ENCODE data around the gene SPEG. TPM values are rescaled to one million over a fixed set of nuclear protein-coding genes. Genes with fewer than 3 reads are reported as not detected.

SPEG gene
- polyA plus RNA-seq, 2 of the 4 experiments (the other 2 are of a cell fraction), result 2.3 to 11.5 TPM

- no peaks in the 10 kb centered on the region for H3K9me3 ChIP-seq
- TF ChIP-seq MAZ (IDR thresholded peaks at IDR 0.05; ENCODE audit: borderline replicate concordance, low read depth, low read length), result no peak
- no peak for TF ChIP-seq ZNF302 (CRISPR knock-in tag; IDR thresholded peaks at IDR 0.05)
- TF ChIP-seq MAFK (IDR thresholded peaks at IDR 0.05; ENCODE audit: partially characterized antibody), result no peak
- TF ChIP-seq NFE2L2 (conservative IDR thresholded peaks at IDR 0.05; ENCODE audit: low read length), result no peak
- TF ChIP-seq, protein P1, sequence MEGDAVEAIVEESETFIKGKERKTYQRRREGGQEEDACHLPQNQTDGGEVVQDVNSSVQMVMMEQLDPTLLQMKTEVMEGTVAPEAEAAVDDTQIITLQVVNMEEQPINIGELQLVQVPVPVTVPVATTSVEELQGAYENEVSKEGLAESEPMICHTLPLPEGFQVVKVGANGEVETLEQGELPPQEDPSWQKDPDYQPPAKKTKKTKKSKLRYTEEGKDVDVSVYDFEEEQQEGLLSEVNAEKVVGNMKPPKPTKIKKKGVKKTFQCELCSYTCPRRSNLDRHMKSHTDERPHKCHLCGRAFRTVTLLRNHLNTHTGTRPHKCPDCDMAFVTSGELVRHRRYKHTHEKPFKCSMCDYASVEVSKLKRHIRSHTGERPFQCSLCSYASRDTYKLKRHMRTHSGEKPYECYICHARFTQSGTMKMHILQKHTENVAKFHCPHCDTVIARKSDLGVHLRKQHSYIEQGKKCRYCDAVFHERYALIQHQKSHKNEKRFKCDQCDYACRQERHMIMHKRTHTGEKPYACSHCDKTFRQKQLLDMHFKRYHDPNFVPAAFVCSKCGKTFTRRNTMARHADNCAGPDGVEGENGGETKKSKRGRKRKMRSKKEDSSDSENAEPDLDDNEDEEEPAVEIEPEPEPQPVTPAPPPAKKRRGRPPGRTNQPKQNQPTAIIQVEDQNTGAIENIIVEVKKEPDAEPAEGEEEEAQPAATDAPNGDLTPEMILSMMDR (IDR thresholded peaks at IDR 0.05), result no peak
- TF ChIP-seq BHLHE40 (IDR thresholded peaks at IDR 0.05; ENCODE audit: low read depth, low read length), result no peak
- no peak for TF ChIP-seq TFCP2L1 (CRISPR knock-in tag; IDR thresholded peaks at IDR 0.05)
- H3K4me2 ChIP-seq, result no peak overlapping the region
- no peak for ATAC-seq
- H3K4me3 ChIP-seq, result no peak overlapping the region
- POLR2A ChIA-PET, result no interaction called here
- no peak for FAIRE-seq
- no peak overlapping the region for H3K27ac ChIP-seq
- 59% methylated on average over 10 of the region's 11 CpGs for WGBS (ENCODE audit: missing lambda C conversion rate)
- no peak for DNase-seq (ENCODE audit: low read depth in 1 of 2, low spot score in 1 of 2)
- peaks cover 13% of the 10 kb centered on the region for H3K4me1 ChIP-seq
- CTCF ChIA-PET, result interaction anchor here (1.4 to 79.1 kb wide), 5 partner anchors 8 to 497 kb away, joined by 4 to 3291 read pairs (median 164); partner anchors contain the start of genes ASIC4, CHPF, GMPPA and SPEG
These were observed 91.9 kb downstream of the SPEG start for GRCh38 chr2:219526320-219527075.

GRCh38 chr2:219527076-219527394 lies 92.4 kb downstream of the SPEG start:
- no peak for TF ChIP-seq CBX2 (IDR thresholded peaks at IDR 0.05; ENCODE audit: borderline replicate concordance, low read depth)
- no peak for TF ChIP-seq GATA3 (IDR thresholded peaks at IDR 0.05; ENCODE audit: borderline replicate concordance)
- no peak for TF ChIP-seq HEYL (CRISPR knock-in tag; IDR thresholded peaks at IDR 0.05)
- no peak for TF ChIP-seq EHMT2 (IDR thresholded peaks at IDR 0.05; ENCODE audit: low read depth)
- no peak for TF ChIP-seq EP300 (IDR thresholded peaks at IDR 0.05)
- no peak for TF ChIP-seq CHD2 (IDR thresholded peaks at IDR 0.05; ENCODE audit: low read length, partially characterized antibody)
- TF ChIP-seq USF2 (IDR thresholded peaks at IDR 0.05), result no peak
- no peak for TF ChIP-seq HOXB13 (CRISPR knock-in tag; IDR thresholded peaks at IDR 0.05; ENCODE audit: low read depth)
- TF ChIP-seq, protein P2, sequence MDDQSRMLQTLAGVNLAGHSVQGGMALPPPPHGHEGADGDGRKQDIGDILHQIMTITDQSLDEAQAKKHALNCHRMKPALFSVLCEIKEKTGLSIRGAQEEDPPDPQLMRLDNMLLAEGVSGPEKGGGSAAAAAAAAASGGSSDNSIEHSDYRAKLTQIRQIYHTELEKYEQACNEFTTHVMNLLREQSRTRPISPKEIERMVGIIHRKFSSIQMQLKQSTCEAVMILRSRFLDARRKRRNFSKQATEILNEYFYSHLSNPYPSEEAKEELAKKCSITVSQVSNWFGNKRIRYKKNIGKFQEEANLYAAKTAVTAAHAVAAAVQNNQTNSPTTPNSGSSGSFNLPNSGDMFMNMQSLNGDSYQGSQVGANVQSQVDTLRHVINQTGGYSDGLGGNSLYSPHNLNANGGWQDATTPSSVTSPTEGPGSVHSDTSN (IDR thresholded peaks at IDR 0.05), result no peak
- TF ChIP-seq, protein P3, sequence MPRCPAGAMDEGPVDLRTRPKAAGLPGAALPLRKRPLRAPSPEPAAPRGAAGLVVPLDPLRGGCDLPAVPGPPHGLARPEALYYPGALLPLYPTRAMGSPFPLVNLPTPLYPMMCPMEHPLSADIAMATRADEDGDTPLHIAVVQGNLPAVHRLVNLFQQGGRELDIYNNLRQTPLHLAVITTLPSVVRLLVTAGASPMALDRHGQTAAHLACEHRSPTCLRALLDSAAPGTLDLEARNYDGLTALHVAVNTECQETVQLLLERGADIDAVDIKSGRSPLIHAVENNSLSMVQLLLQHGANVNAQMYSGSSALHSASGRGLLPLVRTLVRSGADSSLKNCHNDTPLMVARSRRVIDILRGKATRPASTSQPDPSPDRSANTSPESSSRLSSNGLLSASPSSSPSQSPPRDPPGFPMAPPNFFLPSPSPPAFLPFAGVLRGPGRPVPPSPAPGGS (IDR thresholded peaks at IDR 0.05), result no peak
- no peak for TF ChIP-seq JUNB (IDR thresholded peaks at IDR 0.05)
- no peak for TF ChIP-seq NFE2L2 (conservative IDR thresholded peaks at IDR 0.05; ENCODE audit: low read length)
- no peak for TF ChIP-seq SMC3 (IDR thresholded peaks at IDR 0.05)
- TF ChIP-seq ZSCAN20 (CRISPR knock-in tag; IDR thresholded peaks at IDR 0.05), result no peak
- TF ChIP-seq E2F6 (IDR thresholded peaks at IDR 0.05; ENCODE audit: borderline replicate concordance, low read depth), result no peak
- TF ChIP-seq EHF (CRISPR knock-in tag; IDR thresholded peaks at IDR 0.05), result no peak
- ChIA-PET POLR2A (no interaction called here), CTCF (interaction anchor here (1.4 to 79.1 kb wide), 5 partner anchors 8 to 497 kb away, joined by 4 to 3291 read pairs (median 164); partner anchors contain the start of genes ASIC4, CHPF, GMPPA and SPEG)
- 17% methylated on average over 4 of the region's 6 CpGs for WGBS (ENCODE audit: missing lambda C conversion rate)
- peaks cover 8% of the 10 kb centered on the region for H3K4me1 ChIP-seq
- no peak for DNase-seq (ENCODE audit: low read depth in 1 of 2, low spot score in 1 of 2)
- no peaks in the 10 kb centered on the region for H3K9me3 ChIP-seq
- FAIRE-seq, result no peak
- no peak overlapping the region for H3K27ac ChIP-seq
- 0 out of 6 replicates have a peak, but pooled peaks have one; percentile 7 to 31 for ATAC-seq
- no peak overlapping the region for H3K4me3 ChIP-seq
- H3K4me2 ChIP-seq, result no peak overlapping the region

Data from A549 (cell line).